ENCODE measurements around the gene IFI16.

GRCh38 chr1:158989424-158989823, 20.3 kb upstream of the IFI16 start:
- TF ChIP-seq CTCF (IDR thresholded peaks at IDR 0.05; ENCODE audit: extremely low read depth in 1 of 2, insufficient read depth in 1 of 2, low read depth in 1 of 2, low read length in 2 of 2) (no peak), POLR2AphosphoS5 (IDR thresholded peaks at IDR 0.05; ENCODE audit: insufficient read depth, low read depth, low read length) (no peak), POLR2A (IDR thresholded peaks at IDR 0.05; ENCODE audit: low read depth, low read length) (no peak), EZH2 (IDR thresholded peaks at IDR 0.05; ENCODE audit: borderline replicate concordance, low read depth, low read length, severe bottlenecking) (no peak), JUN (IDR thresholded peaks at IDR 0.05; ENCODE audit: borderline replicate concordance, insufficient read depth, insufficient read length, low read depth) (no peak), MYC (IDR thresholded peaks at IDR 0.05; ENCODE audit: low read depth, low read length) (no peak), FOS (IDR thresholded peaks at IDR 0.05; ENCODE audit: borderline replicate concordance, insufficient read depth, low read length) (no peak), GATA2 (IDR thresholded peaks at IDR 0.05; ENCODE audit: insufficient read depth, insufficient read length, low read depth, low read length) (no peak), MAX (IDR thresholded peaks at IDR 0.05; ENCODE audit: insufficient read depth, insufficient read length) (no peak)

All from endothelial cell of umbilical vein (primary cell).